ENCODE data around the gene TET2.

TET2 gene

DNA sequence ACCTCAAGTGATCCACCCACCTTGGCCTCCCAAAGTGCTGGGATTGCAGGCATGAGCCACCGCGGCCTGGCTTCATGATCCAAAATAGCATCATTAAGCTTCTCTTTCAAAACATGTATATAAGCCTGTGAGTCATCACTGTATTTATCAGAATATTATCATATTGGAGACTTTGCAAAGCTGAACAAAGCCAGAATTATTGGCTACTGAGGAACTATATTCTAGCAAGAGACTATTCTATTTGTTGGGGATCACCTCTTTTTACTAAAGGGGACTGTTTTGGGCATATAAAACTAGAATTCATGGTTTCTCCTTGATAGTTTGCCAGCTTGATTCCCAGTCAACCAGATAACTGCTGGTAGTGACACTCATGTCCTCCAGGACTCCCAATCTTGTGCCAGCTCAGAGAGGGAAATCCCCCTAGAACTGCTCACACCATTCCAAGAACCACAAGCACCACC, 40.1 kb downstream of the TET2 start:
- no peak for DNase-seq

DNA sequence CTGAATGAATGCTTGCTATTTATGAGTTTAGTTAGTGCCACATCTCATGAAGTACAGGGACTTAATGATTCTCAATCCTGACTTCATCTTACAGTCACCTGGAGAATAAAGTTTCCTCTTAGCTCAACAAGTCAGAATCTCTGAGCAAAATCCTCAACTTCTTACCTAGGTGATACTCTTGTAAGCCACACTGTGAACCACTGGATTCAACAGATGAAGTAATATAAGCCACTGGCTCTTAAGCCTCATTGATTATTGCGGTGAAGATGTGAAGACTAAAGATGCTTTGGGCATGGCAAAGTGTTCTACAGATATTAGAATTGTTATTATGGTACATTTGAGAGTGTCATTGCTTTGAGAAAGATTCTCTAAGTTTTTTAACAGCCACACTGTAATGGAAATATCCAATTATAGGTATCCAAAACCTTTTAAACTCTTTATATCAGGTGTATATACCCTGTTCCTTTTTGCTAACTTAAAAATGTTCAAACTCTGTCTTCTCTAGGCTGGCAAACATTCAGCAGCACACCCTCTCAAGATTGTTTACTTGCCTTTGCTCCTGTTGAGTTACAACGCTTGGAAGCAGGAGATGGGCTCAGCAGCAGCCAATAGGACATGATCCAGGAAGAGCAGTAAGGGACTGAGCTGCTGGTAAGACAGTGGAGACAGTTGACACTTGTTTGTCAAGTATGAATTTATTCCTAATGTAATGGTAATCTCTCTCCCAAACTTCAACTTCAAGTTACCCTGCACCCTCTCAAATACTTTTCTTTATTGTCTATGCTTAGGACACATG, 43.4 kb downstream of the TET2 start:
- no peak for DNase-seq

- DNase-seq = no peak
Measured at GRCh38 chr4:105191621-105192210, 45.0 kb downstream of the TET2 start.

- no peak for DNase-seq
Measured at GRCh38 chr4:105192474-105192873, 45.8 kb downstream of the TET2 start.

GRCh38 chr4:105192910-105193309, 46.2 kb downstream of the TET2 start:
- DNase-seq = no peak

DNA sequence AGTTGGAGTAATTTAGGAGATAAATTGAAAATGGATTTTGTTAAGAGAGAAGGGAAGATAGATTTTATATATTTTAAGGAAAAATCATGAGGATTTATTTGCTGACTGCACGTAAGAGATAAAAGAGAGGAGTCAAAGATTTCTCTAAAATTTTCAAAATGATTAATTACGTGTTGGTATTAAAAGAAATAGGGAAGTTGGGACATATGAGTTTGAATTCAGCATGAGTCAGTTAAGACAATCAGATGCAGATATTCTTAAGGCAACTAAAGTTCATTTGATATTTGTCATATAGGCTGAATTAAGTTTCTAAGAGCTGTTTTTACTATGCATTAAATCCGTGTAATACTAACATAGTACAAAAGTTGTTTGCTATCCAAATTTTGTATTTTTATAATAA, 46.9 kb downstream of the TET2 start:
- no peak for DNase-seq

DNA sequence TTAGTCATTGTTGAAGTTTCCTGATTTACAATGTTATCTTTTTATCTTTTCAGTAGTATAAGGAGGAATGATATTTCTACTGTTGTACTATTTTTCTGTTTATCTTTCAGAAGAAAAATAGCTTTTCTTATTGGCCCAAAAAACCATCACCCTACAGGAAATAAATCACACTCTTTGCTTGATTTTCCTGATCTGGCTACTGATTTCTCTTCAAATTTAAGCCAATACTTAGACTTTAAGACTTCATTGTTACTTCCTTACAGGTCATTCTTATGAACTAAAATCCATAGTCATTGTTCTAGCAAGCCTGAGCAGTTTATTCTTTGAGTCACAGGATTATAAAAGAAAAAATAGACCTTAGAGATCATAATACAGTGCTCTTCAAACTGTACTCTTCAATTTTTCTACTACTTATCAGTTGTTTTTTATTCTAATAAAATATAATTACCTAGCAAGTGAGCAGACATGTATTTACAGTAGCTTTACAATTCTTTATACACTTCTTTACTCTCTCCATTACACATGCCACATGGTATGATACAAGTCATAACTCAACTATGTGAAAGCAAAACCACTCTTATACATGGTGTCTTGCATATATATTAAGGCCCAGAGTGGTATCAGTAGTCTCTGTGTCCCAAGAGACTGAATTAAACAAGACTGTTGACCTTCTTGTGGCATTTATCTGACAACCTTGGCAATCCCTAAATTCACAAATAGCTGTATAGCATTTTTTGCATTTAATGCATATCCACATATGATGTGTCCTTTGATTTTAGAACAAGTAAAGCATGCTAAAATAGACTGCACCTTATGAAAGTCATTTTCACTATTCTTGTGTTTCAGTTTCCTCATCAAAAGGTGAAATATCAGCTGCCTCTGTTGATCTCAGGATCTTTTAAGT, 47.9 kb downstream of the TET2 start:
- no peak for DNase-seq

DNA sequence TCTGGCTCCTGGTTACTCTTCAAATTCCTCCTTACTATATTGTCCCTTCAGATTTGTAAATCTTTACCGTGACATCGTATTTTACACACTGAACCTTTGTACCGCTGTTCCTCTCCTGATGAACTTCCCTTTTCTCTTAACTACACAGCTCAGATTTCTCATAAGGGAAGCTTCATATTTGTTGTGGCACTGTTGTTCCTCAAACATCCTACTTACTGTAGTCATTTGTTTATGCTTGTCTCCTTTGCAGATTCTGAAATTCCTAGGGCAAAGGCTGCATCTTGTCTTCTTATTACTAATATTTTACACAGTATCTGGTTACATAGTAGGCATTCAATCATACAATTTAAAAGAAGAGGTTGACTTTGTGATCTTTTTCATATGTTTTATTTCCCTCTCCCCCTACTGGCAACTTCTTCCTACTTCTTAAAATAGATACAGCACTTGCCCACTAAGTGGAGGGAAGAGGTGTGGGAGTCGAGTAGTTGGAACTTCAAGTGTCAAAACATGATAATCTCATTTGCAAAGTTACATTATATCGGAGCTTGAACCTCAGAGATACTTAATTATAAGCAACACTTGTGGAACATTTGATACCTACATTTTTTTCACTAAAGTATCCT, 50.0 kb downstream of the TET2 start:
- DNase-seq = no peak

DNA sequence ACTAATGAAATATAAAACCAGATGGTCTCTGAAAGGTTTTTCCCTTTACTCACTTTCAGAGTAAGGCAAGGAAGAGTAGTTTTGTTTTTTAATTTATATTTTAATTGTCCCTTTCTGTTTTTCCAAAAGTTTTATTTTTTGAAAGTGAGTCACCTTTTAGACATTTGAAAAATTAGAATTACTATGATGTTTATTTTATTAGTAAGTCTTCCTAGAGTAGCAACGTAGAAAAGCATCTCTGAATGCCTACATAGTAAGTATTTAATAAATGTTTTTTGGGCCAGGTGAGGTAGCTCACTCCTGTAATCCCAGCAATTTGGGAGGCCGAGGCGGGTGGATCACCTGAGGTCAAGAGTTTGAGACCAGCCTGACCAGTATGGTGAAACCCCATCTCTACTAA, 51.1 kb downstream of the TET2 start:
- DNase-seq = no peak

DNA sequence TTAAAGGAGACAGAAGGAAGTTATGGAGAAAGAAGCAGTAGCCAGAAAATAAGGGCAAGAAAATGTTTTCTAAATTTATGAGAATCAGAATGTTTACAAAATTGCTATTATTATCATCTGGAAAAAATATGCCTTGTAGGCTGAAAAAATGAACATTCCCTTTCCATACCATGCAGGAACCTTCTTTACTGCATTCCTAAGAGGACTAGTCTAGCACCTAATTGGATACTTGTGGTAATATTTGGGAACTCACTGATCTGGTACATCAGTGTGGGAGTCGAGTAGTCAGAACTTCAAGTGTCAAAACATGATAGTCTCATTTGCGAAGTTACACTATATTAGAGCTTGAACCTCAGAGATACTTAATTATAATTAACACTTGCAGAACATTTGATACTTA, 51.9 kb downstream of the TET2 start:
- no peak for DNase-seq

DNA sequence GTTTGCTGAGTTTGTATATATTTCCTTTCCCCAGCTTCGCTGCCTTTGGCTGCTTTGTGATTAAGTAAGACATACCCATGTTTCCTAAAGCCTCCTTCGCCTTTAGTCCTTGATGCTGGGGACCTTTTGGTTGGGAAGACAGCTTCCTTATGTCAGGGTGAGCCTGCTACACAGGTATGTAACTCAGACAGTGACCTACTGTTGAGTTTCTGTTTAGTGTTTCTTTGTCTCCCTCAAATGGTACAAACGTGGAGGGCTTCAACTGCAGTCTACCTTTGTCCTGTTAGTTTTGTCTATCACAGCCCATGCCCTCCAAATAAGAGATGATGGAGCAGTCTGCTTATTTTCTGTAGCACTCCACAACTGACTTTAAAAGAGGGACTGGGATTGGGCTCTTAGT, 59.5 kb downstream of the TET2 start:
- no peak for DNase-seq

GRCh38 chr4:105207386-105207785, 60.7 kb downstream of the TET2 start:
- no peak for DNase-seq

- DNase-seq = no peak
Measured at GRCh38 chr4:105208561-105208960, 61.9 kb downstream of the TET2 start.

DNA sequence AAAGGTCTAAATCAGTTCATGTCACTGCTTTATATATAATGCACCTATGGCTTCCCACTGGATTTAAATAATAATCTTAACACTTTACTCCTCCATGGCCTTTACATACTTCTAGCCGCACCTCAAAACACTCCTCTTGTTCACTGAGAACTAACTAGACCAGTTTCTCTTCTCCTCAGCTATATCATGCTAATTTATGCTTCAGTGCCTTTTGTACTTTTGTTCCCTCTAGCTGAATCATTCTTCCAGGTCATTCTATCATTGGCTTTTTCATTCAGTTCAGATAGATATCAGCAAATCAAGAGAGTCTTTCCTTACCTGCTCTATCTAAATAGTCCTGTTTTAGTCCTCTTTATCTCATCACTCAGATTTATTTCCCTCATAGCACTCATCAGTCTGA, 64.2 kb downstream of the TET2 start:
- DNase-seq = no peak

DNA sequence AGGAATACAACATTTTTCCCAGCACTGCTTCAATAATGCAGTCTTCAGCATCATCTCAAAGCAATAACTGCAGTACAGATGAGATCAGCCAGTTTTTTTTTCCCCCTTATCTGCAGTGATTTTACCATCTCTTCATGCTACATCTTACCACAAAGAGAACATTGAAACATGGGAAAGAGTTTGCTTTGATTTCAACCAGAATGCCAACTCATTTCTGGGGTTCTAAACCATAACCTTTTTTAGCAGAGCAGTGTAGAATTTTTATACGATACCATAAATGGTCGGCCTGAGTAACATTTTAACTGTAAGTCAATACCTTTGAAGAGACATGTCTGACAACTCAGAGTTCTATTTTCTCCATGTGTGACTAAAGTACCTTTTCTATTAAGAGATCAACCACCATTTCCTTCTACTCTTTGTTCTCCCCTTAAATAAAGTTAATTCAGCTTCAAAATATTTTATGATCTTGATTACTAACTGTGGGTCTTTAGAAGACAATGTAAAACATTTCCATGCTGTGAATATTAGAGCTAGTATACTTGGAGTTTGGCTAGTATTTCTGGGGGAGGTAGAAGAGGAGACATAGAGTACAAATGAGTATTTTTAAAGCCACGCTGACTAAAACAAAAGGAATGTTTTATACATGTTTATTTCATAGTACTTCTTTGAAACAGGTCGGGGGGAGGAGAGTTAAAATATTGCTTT, 69.1 kb downstream of the TET2 start:
- DNase-seq = no peak

DNA sequence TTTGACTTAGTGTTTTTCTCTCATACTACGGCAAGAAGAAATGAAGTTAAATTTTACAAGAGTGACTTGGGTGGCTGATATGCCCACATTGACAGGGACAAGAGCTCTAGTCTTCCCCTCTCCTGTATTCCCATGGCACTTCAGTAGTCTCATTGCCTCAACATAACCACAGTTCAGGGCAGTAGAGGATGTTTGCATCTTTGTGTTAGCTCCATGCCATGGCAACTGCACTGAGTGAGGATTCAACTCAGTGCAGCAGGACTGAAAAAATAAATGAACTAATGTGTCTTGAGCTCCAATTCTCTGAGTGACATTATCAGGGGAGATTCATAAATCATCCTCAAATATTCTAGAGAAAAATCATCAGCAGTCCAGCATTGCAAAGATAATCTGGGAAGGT, 78.8 kb downstream of the TET2 start:
- DNase-seq = no peak

- no peak for DNase-seq
Measured at GRCh38 chr4:105227054-105227453, 80.4 kb downstream of the TET2 start.

DNA sequence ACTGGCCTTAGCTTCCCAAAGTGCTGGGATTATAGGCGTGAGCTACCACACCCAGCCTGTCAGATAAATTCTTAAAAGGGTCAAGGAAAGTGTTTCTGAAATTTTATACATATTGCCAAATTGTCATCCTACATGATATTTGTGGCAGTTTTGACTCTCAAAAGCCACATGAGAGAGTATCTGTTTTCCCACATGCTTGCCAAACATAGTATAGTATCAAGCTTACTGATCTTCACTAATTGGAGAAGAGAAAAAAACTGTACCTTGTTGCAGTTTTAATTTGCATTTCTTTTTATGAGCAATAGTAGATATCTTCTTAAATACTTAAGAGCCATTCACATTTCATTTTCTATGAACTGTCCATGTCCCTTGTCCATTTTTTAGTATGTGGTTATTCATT, 83.6 kb downstream of the TET2 start:
- no peak for DNase-seq

GRCh38 chr4:105232374-105232773, 85.7 kb downstream of the TET2 start:
- DNase-seq = no peak

GRCh38 chr4:105234582-105234981, 87.9 kb downstream of the TET2 start:
- no peak for DNase-seq

- no peak for DNase-seq
Measured at GRCh38 chr4:105236202-105236915, 89.7 kb downstream of the TET2 start.

DNA sequence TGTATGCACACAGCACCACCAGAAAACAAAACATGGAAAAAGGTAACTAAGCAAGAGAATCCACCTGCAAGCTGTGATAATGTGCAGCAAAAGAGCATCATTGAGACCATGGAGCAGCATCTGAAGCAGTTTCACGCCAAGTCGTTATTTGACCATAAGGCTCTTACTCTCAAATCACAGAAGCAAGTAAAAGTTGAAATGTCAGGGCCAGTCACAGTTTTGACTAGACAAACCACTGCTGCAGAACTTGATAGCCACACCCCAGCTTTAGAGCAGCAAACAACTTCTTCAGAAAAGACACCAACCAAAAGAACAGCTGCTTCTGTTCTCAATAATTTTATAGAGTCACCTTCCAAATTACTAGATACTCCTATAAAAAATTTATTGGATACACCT, 90.2 kb downstream of the TET2 start:
- no peak for DNase-seq
